Coronary artery (tissue), 2 donors: Measurements from ENCODE around the gene EPHB1.

Source experiments
- DNase-seq: peaks from one replicate; pipeline ENCODE4 v3.0.0-alpha.2; 2017; ENCODE audit warnings: low spot score
- H3K27ac ChIP-seq, 2 donors: fragments of 200-600 bp; sonication (generic); one replicate each; pipeline ENCODE4 v1.5.1; 2016 to 2019
- H3K4me3 ChIP-seq: fragments of 200-600 bp; sonication (generic); 2 replicates; pipeline ENCODE4 v1.5.1; 2016; ENCODE audit warnings: mild to moderate bottlenecking, moderate library complexity
- CTCF ChIP-seq: fragments of 200-600 bp; sonication (generic); IDR thresholded peaks from one replicate; pipeline ENCODE4 v1.5.1; 2019; ENCODE audit warnings: antibody characterized with exemption

The EPHB1 gene

GRCh38 chr3:135170732-135171131, 375.7 kb downstream of the EPHB1 start:
- Histone ChIP-seq H3K27ac (no peak overlapping the region), H3K4me3 (no peak overlapping the region)
- DNase-seq, result no peak
- no peak for TF ChIP-seq CTCF

- Histone ChIP-seq H3K4me3 (no peak overlapping the region), H3K27ac (no peak overlapping the region)
- DNase-seq, result no peak
- no peak for TF ChIP-seq CTCF
Observed at GRCh38 chr3:135172191-135172869, 377.3 kb downstream of the EPHB1 start.

GRCh38 chr3:135175728-135176277, 380.7 kb downstream of the EPHB1 start:
- Histone ChIP-seq H3K4me3 (no peak overlapping the region), H3K27ac (no peak overlapping the region)
- TF ChIP-seq CTCF, result no peak
- DNase-seq, result no peak

GRCh38 chr3:135176881-135177280, 381.8 kb downstream of the EPHB1 start:
- H3K4me3 ChIP-seq, result no peak overlapping the region
- no peak for TF ChIP-seq CTCF
- H3K27ac ChIP-seq, result no peak overlapping the region
- DNase-seq, result no peak

- DNase-seq, result no peak
Observed at GRCh38 chr3:135178566-135178965, 383.5 kb downstream of the EPHB1 start.

GRCh38 chr3:135181408-135181807, 386.3 kb downstream of the EPHB1 start:
- no peak for DNase-seq
- no peak overlapping the region for H3K27ac ChIP-seq
- no peak overlapping the region for H3K4me3 ChIP-seq
- no peak for TF ChIP-seq CTCF

More at GRCh38 chr3:135178566-135178965, 383.5 kb downstream of the EPHB1 start:
- no peak overlapping the region for H3K27ac ChIP-seq
- TF ChIP-seq CTCF, result no peak
- H3K4me3 ChIP-seq, result no peak overlapping the region

- TF ChIP-seq CTCF, result no peak
- no peak overlapping the region for H3K27ac ChIP-seq
- no peak overlapping the region for H3K4me3 ChIP-seq
- DNase-seq, result no peak
Observed at GRCh38 chr3:135182364-135182998, 387.4 kb downstream of the EPHB1 start.
